ENCODE measurements around the gene ADAMTS3. TPM values are rescaled to one million over a fixed set of nuclear protein-coding genes. Genes with fewer than 3 reads are reported as not detected.
A peak's percentile ranks its signal among the peaks of the same experiment; 100 is the strongest.

ADAMTS3 gene
- total and polyA plus RNA-seq, 9 of the 15 experiments (the other 6 are each of a cell fraction or from before 2014, with no cell fraction given) = 4.0 to 18.0 (median 12.1) TPM

DNA sequence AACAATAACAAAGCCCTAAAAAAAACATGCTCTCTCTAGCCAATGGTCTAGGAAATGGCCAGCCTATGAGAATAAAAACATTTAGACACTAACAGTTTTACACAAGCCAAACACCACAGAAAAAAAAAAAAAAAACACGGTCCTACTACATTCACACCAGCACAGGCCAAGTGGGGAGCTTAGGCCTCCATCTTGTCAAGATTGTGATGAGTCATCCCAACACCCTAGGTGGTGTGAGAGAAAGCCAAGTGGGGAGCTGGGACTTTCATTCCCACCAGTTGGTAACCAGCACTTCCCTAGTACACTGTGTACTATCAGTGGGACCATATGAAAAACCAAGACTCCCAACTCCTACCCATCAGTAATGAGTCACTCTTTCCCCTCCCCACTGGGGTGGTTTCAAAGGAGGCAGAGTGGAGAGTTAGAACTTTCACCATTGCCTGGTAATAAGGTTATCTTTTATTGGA lies 95.6 kb downstream of the ADAMTS3 start (continued):
- TF ChIP-seq, protein P1, sequence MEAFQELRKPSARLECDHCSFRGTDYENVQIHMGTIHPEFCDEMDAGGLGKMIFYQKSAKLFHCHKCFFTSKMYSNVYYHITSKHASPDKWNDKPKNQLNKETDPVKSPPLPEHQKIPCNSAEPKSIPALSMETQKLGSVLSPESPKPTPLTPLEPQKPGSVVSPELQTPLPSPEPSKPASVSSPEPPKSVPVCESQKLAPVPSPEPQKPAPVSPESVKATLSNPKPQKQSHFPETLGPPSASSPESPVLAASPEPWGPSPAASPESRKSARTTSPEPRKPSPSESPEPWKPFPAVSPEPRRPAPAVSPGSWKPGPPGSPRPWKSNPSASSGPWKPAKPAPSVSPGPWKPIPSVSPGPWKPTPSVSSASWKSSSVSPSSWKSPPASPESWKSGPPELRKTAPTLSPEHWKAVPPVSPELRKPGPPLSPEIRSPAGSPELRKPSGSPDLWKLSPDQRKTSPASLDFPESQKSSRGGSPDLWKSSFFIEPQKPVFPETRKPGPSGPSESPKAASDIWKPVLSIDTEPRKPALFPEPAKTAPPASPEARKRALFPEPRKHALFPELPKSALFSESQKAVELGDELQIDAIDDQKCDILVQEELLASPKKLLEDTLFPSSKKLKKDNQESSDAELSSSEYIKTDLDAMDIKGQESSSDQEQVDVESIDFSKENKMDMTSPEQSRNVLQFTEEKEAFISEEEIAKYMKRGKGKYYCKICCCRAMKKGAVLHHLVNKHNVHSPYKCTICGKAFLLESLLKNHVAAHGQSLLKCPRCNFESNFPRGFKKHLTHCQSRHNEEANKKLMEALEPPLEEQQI (IDR thresholded peaks at IDR 0.05) = peak; percentile 94
- TF ChIP-seq, protein P2, sequence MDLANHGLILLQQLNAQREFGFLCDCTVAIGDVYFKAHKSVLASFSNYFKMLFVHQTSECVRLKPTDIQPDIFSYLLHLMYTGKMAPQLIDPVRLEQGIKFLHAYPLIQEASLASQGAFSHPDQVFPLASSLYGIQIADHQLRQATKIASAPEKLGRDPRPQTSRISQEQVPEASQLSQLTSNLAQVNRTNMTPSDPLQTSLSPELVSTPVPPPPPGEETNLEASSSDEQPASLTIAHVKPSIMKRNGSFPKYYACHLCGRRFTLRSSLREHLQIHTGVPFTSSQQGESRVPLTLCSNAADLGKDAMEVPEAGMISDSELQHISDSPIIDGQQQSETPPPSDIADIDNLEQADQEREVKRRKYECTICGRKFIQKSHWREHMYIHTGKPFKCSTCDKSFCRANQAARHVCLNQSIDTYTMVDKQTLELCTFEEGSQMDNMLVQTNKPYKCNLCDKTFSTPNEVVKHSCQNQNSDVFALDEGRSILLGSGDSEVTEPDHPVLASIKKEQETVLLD (IDR thresholded peaks at IDR 0.05) = peak; percentile 27; the same call in 1 of the 2 replicates
- no peak for TF ChIP-seq RBM17 (IDR thresholded peaks at IDR 0.05; ENCODE audit: borderline replicate concordance, low read depth, low read length)
- TF ChIP-seq BRD4 (IDR thresholded peaks at IDR 0.05) = no peak
- TF ChIP-seq KHSRP (IDR thresholded peaks at IDR 0.05) = no peak
- no peak for TF ChIP-seq TAF15 (IDR thresholded peaks at IDR 0.05; ENCODE audit: low read depth, low read length)
- 0 out of 2 replicates have a peak, but pooled peaks have one; percentile 5 for TF ChIP-seq CREM (IDR thresholded peaks at IDR 0.05; ENCODE audit: low read depth)
- TF ChIP-seq CBX5 (IDR thresholded peaks at IDR 0.05; ENCODE audit: borderline replicate concordance, low read depth) = peak; percentile 67; the same call in 1 of the 2 replicates
- no peak for TF ChIP-seq PRMT5 (CRISPR knock-in tag; IDR thresholded peaks at IDR 0.05)
- TF ChIP-seq, protein P3, sequence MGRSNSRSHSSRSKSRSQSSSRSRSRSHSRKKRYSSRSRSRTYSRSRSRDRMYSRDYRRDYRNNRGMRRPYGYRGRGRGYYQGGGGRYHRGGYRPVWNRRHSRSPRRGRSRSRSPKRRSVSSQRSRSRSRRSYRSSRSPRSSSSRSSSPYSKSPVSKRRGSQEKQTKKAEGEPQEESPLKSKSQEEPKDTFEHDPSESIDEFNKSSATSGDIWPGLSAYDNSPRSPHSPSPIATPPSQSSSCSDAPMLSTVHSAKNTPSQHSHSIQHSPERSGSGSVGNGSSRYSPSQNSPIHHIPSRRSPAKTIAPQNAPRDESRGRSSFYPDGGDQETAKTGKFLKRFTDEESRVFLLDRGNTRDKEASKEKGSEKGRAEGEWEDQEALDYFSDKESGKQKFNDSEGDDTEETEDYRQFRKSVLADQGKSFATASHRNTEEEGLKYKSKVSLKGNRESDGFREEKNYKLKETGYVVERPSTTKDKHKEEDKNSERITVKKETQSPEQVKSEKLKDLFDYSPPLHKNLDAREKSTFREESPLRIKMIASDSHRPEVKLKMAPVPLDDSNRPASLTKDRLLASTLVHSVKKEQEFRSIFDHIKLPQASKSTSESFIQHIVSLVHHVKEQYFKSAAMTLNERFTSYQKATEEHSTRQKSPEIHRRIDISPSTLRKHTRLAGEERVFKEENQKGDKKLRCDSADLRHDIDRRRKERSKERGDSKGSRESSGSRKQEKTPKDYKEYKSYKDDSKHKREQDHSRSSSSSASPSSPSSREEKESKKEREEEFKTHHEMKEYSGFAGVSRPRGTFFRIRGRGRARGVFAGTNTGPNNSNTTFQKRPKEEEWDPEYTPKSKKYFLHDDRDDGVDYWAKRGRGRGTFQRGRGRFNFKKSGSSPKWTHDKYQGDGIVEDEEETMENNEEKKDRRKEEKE (IDR thresholded peaks at IDR 0.05; ENCODE audit: borderline replicate concordance in 1 of 2, control insufficient read depth in 1 of 2, low read depth in 2 of 2, low read length in 1 of 2) = 0 out of 4 replicates have a peak, but pooled peaks of 1 of the 2 experiments have one; percentile 70
- TF ChIP-seq ZNF444 (CRISPR knock-in tag; IDR thresholded peaks at IDR 0.05) = no peak
- TF ChIP-seq MXI1 (IDR thresholded peaks at IDR 0.05; ENCODE audit: low read depth, low read length) = no peak
- peak; percentile 65 for TF ChIP-seq CBFA2T2 (conservative IDR thresholded peaks at IDR 0.05)
- TF ChIP-seq, protein P4, sequence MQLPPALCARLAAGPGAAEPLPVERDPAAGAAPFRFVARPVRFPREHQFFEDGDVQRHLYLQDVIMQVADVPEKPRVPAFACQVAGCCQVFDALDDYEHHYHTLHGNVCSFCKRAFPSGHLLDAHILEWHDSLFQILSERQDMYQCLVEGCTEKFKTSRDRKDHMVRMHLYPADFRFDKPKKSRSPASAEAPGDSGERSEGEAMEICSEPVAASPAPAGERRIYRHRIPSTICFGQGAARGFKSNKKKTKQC (CRISPR knock-in tag; IDR thresholded peaks at IDR 0.05) = no peak
- TF ChIP-seq TOE1 (IDR thresholded peaks at IDR 0.05; ENCODE audit: borderline replicate concordance) = no peak
- no peak for TF ChIP-seq TOE1 (CRISPR knock-in tag; IDR thresholded peaks at IDR 0.05; ENCODE audit: borderline replicate concordance, low read depth)
- no peak for TF ChIP-seq SAFB (IDR thresholded peaks at IDR 0.05; ENCODE audit: borderline replicate concordance, low read depth, low read length)
- no peak for TF ChIP-seq ZNF224 (CRISPR knock-in tag; IDR thresholded peaks at IDR 0.05)
- TF ChIP-seq ZNF133 (CRISPR knock-in tag; IDR thresholded peaks at IDR 0.05) = no peak
- TF ChIP-seq, protein P5, sequence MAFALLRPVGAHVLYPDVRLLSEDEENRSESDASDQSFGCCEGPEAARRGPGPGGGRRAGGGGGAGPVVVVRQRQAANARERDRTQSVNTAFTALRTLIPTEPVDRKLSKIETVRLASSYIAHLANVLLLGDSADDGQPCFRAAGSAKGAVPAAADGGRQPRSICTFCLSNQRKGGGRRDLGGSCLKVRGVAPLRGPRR (CRISPR knock-in tag; IDR thresholded peaks at IDR 0.05) = no peak
- TF ChIP-seq ZNF717 (CRISPR knock-in tag; IDR thresholded peaks at IDR 0.05) = no peak
- TF ChIP-seq CHD2 (IDR thresholded peaks at IDR 0.05; ENCODE audit: low read depth, low read length) = no peak
- TF ChIP-seq HNRNPK (IDR thresholded peaks at IDR 0.05; ENCODE audit: low read depth, low read length, poor library complexity, severe bottlenecking) = no peak

Data from K562 (cell line).